GM18526 (cell line): Measurements from ENCODE around the gene NANOS2.

ENCODE experiments used
- POLR2A ChIP-seq: IDR thresholded peaks from 3 replicates; pipeline ENCODE4 v1.6.1; 2011; ENCODE audit not compliant: insufficient read length; ENCODE audit errors: extremely low read depth

The NANOS2 gene

GRCh38 chr19:45913874-45914830 lies at the start of gene NANOS2:
Gene NANOS2 (minus strand): TSS chr19:45914778. CDS start chr19:45914693, 85 bp downstream.
- no peak for TF ChIP-seq POLR2A

- TF ChIP-seq POLR2A: no peak
Observed at GRCh38 chr19:45962021-45962420, 47.4 kb upstream of the NANOS2 start.

GRCh38 chr19:45960595-45961235 lies 46.1 kb upstream of the NANOS2 start:
- TF ChIP-seq POLR2A: no peak

- no peak for TF ChIP-seq POLR2A
Observed at GRCh38 chr19:45959517-45960025, 45.0 kb upstream of the NANOS2 start.

- no peak for TF ChIP-seq POLR2A
Observed at GRCh38 chr19:45958769-45959516, 44.4 kb upstream of the NANOS2 start.

- TF ChIP-seq POLR2A: no peak
Observed at GRCh38 chr19:45958320-45958719, 43.7 kb upstream of the NANOS2 start.

- no peak for TF ChIP-seq POLR2A
Observed at GRCh38 chr19:45955905-45956608, 41.5 kb upstream of the NANOS2 start.

GRCh38 chr19:45954156-45954555 lies 39.6 kb upstream of the NANOS2 start:
- no peak for TF ChIP-seq POLR2A

- TF ChIP-seq POLR2A: no peak
Observed at GRCh38 chr19:45953676-45954075, 39.1 kb upstream of the NANOS2 start.

- TF ChIP-seq POLR2A: no peak
Observed at GRCh38 chr19:45952686-45953505, 38.3 kb upstream of the NANOS2 start.

GRCh38 chr19:45952341-45952685 lies 37.7 kb upstream of the NANOS2 start:
- TF ChIP-seq POLR2A: no peak

- TF ChIP-seq POLR2A: no peak
Observed at GRCh38 chr19:45947926-45948325, 33.3 kb upstream of the NANOS2 start.

- no peak for TF ChIP-seq POLR2A
Observed at GRCh38 chr19:45940515-45940805, 25.9 kb upstream of the NANOS2 start.
